Measurements from ENCODE around the gene KMT2C. TPM values are rescaled to one million over a fixed set of nuclear protein-coding genes. Genes with fewer than 3 reads are reported as not detected.

The KMT2C gene
- total RNA-seq, 3 donors from 2014 or later = 73.6 to 112 (median 85.5) TPM

DNA sequence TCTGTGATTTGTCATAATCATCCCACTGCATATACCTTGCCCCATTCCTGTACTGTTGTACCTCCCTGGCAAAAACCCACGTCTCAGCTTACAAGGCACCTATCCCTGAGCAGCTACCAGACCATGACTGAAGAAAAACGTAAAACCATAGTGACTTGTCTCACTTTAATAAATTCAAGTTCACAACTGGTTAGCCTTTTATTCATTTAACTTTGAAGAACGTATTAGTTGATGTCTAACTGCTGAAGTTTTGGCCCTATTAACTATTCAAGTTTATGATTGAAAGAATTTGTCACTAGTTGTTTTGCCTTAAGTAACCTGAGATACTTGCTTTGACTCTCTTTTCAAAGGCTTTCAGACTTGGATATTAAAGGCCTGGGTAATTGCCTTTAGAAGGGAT is 350.7 kb downstream of the KMT2C start:
- peaks cover 10 to 11% of the 10 kb centered on the region in 2 donors for H3K9me3 ChIP-seq
- peaks cover 0 to 5% of the 10 kb centered on the region in 2 donors for H3K4me1 ChIP-seq
- intact Hi-C loops (cut with DNase I; ENCODE audit: low total_unique reads) = no loop called here
- no peak overlapping the region for H3K27ac ChIP-seq
- H3K27me3 ChIP-seq = no peaks in the 10 kb centered on the region
- TF ChIP-seq POLR2AphosphoS5 (IDR thresholded peaks at IDR 0.05) = no peak
- TF ChIP-seq, protein P1, sequence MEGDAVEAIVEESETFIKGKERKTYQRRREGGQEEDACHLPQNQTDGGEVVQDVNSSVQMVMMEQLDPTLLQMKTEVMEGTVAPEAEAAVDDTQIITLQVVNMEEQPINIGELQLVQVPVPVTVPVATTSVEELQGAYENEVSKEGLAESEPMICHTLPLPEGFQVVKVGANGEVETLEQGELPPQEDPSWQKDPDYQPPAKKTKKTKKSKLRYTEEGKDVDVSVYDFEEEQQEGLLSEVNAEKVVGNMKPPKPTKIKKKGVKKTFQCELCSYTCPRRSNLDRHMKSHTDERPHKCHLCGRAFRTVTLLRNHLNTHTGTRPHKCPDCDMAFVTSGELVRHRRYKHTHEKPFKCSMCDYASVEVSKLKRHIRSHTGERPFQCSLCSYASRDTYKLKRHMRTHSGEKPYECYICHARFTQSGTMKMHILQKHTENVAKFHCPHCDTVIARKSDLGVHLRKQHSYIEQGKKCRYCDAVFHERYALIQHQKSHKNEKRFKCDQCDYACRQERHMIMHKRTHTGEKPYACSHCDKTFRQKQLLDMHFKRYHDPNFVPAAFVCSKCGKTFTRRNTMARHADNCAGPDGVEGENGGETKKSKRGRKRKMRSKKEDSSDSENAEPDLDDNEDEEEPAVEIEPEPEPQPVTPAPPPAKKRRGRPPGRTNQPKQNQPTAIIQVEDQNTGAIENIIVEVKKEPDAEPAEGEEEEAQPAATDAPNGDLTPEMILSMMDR (IDR thresholded peaks at IDR 0.05) = no peak
- TF ChIP-seq POLR2A (IDR thresholded peaks at IDR 0.05) = no peak
- H3K4me3 ChIP-seq = no peak overlapping the region
- no peak for DNase-seq (ENCODE audit: low spot score in 2 of 2)
- H3K36me3 ChIP-seq = no peaks in the 10 kb centered on the region

Other genes starting within 250 kb of the KMT2C start
- 1 to 10 TPM in 1 of 3 donors, under 1 TPM in 2; 0.48 to 2.2 (median 0.98) TPM for gene XRCC2, start 240.1 kb upstream of the KMT2C start, total RNA-seq